Measurements from ENCODE around the gene BLTP2. TPM values are rescaled to one million over a fixed set of nuclear protein-coding genes. Genes with fewer than 3 reads are reported as not detected.
A peak's percentile ranks its signal among the peaks of the same experiment; 100 is the strongest.

Gene BLTP2
- total RNA-seq, 1 experiment from 2014 or later = 139 TPM

GRCh38 chr17:28682655-28683054 lies 37.7 kb upstream of the BLTP2 start:
- POLR2A ChIA-PET = no interaction called here

GRCh38 chr17:28675980-28676379 lies 31.0 kb upstream of the BLTP2 start:
- peak; percentile 57 for ATAC-seq
- H3K27ac Mint-ChIP-seq = no peak overlapping the region
- DNase-seq (ENCODE audit: low spot score) = no peak

More at GRCh38 chr17:28682655-28683054, 37.7 kb upstream of the BLTP2 start:
- CTCF ChIA-PET = interaction anchor here (1.8 kb wide), 1 partner anchor 38 kb away, joined by 4 read pairs; the partner anchor contains the start of gene BLTP2
- Mint-ChIP-seq H3K4me1 (no peaks in the 10 kb centered on the region), H3K27me3 (ENCODE audit: low read depth) (no peaks in the 10 kb centered on the region), H3K36me3 (peaks cover 81% of the 10 kb centered on the region), H3K27ac (no peak overlapping the region), H3K4me3 (no peak overlapping the region), H3K9me3 (no peaks in the 10 kb centered on the region)
- DNase-seq (ENCODE audit: low spot score) (no peak), ATAC-seq (no peak)
- TF ChIP-seq NR3C1 (CRISPR knock-in tag; conservative IDR thresholded peaks at IDR 0.05; ENCODE audit: low read depth) = no peak

GRCh38 chr17:28675490-28675889 lies 30.5 kb upstream of the BLTP2 start:
- Mint-ChIP-seq H3K36me3 (peaks cover 79% of the 10 kb centered on the region), H3K9me3 (no peaks in the 10 kb centered on the region), H3K4me1 (no peaks in the 10 kb centered on the region), H3K4me3 (no peak overlapping the region), H3K27me3 (ENCODE audit: low read depth) (no peaks in the 10 kb centered on the region), H3K27ac (no peak overlapping the region)
- TF ChIP-seq OVOL2 (CRISPR knock-in tag; IDR thresholded peaks at IDR 0.05; ENCODE audit: borderline replicate concordance) = no peak
- no peak for TF ChIP-seq KAT7 (CRISPR knock-in tag; IDR thresholded peaks at IDR 0.05; ENCODE audit: borderline replicate concordance)
- TF ChIP-seq ZNF281 (CRISPR knock-in tag; IDR thresholded peaks at IDR 0.05) = no peak
- TF ChIP-seq IRF2 (CRISPR knock-in tag; IDR thresholded peaks at IDR 0.05; ENCODE audit: borderline replicate concordance, low read depth) = no peak
- DNase-seq (ENCODE audit: low spot score) = no peak
- ChIA-PET CTCF (interaction anchor here (2.8 kb wide), 1 partner anchor 31 kb away, joined by 11 read pairs; the partner anchor contains the start of gene BLTP2), POLR2A (no interaction called here)
- ATAC-seq = no peak

More at GRCh38 chr17:28675980-28676379, 31.0 kb upstream of the BLTP2 start:
- H3K4me3 Mint-ChIP-seq = no peak overlapping the region
- TF ChIP-seq CTCF (IDR thresholded peaks at IDR 0.05) (0 out of 2 replicates have a peak, but pooled peaks have one; percentile 6), STAT6 (CRISPR knock-in tag; conservative IDR thresholded peaks at IDR 0.05; ENCODE audit: low read depth) (no peak)
- CTCF ChIA-PET = interaction anchor here (2.8 kb wide), 1 partner anchor 31 kb away, joined by 11 read pairs; the partner anchor contains the start of gene BLTP2
- no peaks in the 10 kb centered on the region for H3K27me3 Mint-ChIP-seq (ENCODE audit: low read depth)
- POLR2A ChIA-PET = no interaction called here
- H3K4me1 Mint-ChIP-seq = no peaks in the 10 kb centered on the region
- peaks cover 78% of the 10 kb centered on the region for H3K36me3 Mint-ChIP-seq
- H3K9me3 Mint-ChIP-seq = no peaks in the 10 kb centered on the region

GRCh38 chr17:28669918-28670317 lies 25.0 kb upstream of the BLTP2 start:
- ATAC-seq = no peak
- Mint-ChIP-seq H3K27me3 (ENCODE audit: low read depth) (no peaks in the 10 kb centered on the region), H3K9me3 (no peaks in the 10 kb centered on the region), H3K4me1 (no peaks in the 10 kb centered on the region), H3K4me3 (no peak overlapping the region), H3K27ac (no peak overlapping the region), H3K36me3 (peaks cover 54% of the 10 kb centered on the region)
- ChIA-PET CTCF (no interaction called here), POLR2A (no interaction called here)
- DNase-seq (ENCODE audit: low spot score) = no peak
- no peak for TF ChIP-seq HMGA2 (CRISPR knock-in tag; IDR thresholded peaks at IDR 0.05)
- no peak for TF ChIP-seq ATF6 (CRISPR knock-in tag; IDR thresholded peaks at IDR 0.05)
- no peak for TF ChIP-seq PRRX2 (CRISPR knock-in tag; IDR thresholded peaks at IDR 0.05)
- TF ChIP-seq TP53 (CRISPR knock-in tag; IDR thresholded peaks at IDR 0.05) = no peak
- no peak for TF ChIP-seq CDX4 (CRISPR knock-in tag; IDR thresholded peaks at IDR 0.05; ENCODE audit: borderline replicate concordance)
- TF ChIP-seq ZNF263 (CRISPR knock-in tag; IDR thresholded peaks at IDR 0.05; ENCODE audit: low read depth) = no peak
- no peak for TF ChIP-seq MAX (CRISPR knock-in tag; IDR thresholded peaks at IDR 0.05)
- no peak for TF ChIP-seq IRF2 (CRISPR knock-in tag; IDR thresholded peaks at IDR 0.05; ENCODE audit: borderline replicate concordance, low read depth)
- no peak for TF ChIP-seq ZNF317 (CRISPR knock-in tag; IDR thresholded peaks at IDR 0.05; ENCODE audit: borderline replicate concordance, low read depth)
- no peak for TF ChIP-seq ZNF396 (CRISPR knock-in tag; IDR thresholded peaks at IDR 0.05; ENCODE audit: borderline replicate concordance)
- no peak for TF ChIP-seq JUN (CRISPR knock-in tag; IDR thresholded peaks at IDR 0.05)

All from WTC11 (cell line).